ENCODE results near the gene TTC34.

GRCh38 chr1:2811533-2811918, 10.0 kb upstream of the TTC34 start:
- TF ChIP-seq EZH2 (IDR thresholded peaks at IDR 0.05; ENCODE audit: insufficient read depth, poor library complexity, severe bottlenecking) (no peak), EZH2phosphoT487 (IDR thresholded peaks at IDR 0.05; ENCODE audit: insufficient read depth, low read depth) (no peak)

All from GM23248 (cell line).